Endothelial cell of umbilical vein (primary cell): Measurements from ENCODE around the gene MBOAT2. TPM values are rescaled to one million over a fixed set of nuclear protein-coding genes. Genes with fewer than 3 reads are reported as not detected.

Experiments used
- BruUV-seq: library from RNA; stranded (reverse); fragments of 400-500 nt; replicated peaks from 2 replicates; lab custom pipeline; 2021; lab: Mats Ljungman, UMichigan
- CTCF ChIA-PET: fragments of 300-600, 350-600 bp; sonication (Branson Sonifier 250); formaldehyde crosslinking; loops from one replicate; lab custom pipeline; 2021; ENCODE audit warnings: antibody characterized with exemption, inconsistent platforms; lab: Charles Lee
- POLR2A ChIA-PET: fragments of 300-600, 350-600 bp; sonication (Branson Sonifier 250); formaldehyde crosslinking; loops from one replicate; lab custom pipeline; 2021; ENCODE audit warnings: antibody characterized with exemption, inconsistent platforms; lab: Charles Lee
- DNase-seq: peaks from one replicate; pipeline ENCODE4 v3.0.0-alpha.2; 2011; ENCODE audit warnings: low read depth, low spot score
- FAIRE-seq: peaks from 2 replicates; lab custom pipeline; 2011; peaks lifted over from hg19 to GRCh38; lab: Jason Lieb, UNC
- H2AFZ ChIP-seq: 2 replicates; pipeline ENCODE4 v1.6.0; 2012; ENCODE audit warnings: low read depth, low read length, control low read depth, inconsistent platforms
- H3K27ac ChIP-seq: 2 replicates; pipeline ENCODE4 v1.5.1; 2011; ENCODE audit warnings: low read depth, mild to moderate bottlenecking, control low read depth, low read length, moderate library complexity; ENCODE audit not compliant: insufficient read depth
- H3K27me3 ChIP-seq, 2 experiments: 2 replicates each; pipeline versions ENCODE4 v1.6.0 to v1.6.1; 2011; ENCODE audit warnings: low read length in 2 of 2, mixed read lengths in 1 of 2; ENCODE audit not compliant: control insufficient read depth in 2 of 2, insufficient read depth in 2 of 2
- H3K36me3 ChIP-seq, 2 experiments: 2 replicates in 1 of 2; 3 replicates in 1 of 2; pipeline ENCODE4 v1.5.1; 2011; ENCODE audit warnings: low read length in 2 of 2, mild to moderate bottlenecking in 1 of 2, moderate library complexity in 1 of 2; ENCODE audit not compliant: control insufficient read depth in 2 of 2, insufficient read depth in 2 of 2; ENCODE audit errors: extremely low read depth in 1 of 2
- H3K4me1 ChIP-seq: 3 replicates; pipeline ENCODE4 v1.5.1; 2011; ENCODE audit warnings: mild to moderate bottlenecking, low read length; ENCODE audit not compliant: control insufficient read depth, insufficient read depth; ENCODE audit errors: extremely low read depth
- H3K4me2 ChIP-seq: 2 replicates; pipeline ENCODE4 v1.6.1; 2011; ENCODE audit warnings: low read length, control low read depth, mixed read lengths; ENCODE audit not compliant: insufficient read depth
- H3K4me3 ChIP-seq, 3 experiments: fragments of 200-600 bp in 1 of 3; sonication (generic), shearing (Covaris generic) in 1 of 3; replicated peaks in 1 of 3; 2 replicates each; pipeline ENCODE4 v1.5.1; 2011 to 2016; ENCODE audit warnings: control low read depth in 3 of 3, low read length in 3 of 3, mild to moderate bottlenecking in 2 of 3, inconsistent platforms in 1 of 3, low read depth in 1 of 3, moderate library complexity in 1 of 3; ENCODE audit not compliant: insufficient read depth in 1 of 3
- H3K79me2 ChIP-seq: 2 replicates; pipeline ENCODE4 v1.6.0; 2012; ENCODE audit warnings: low read length, inconsistent platforms; ENCODE audit not compliant: control insufficient read depth, insufficient read depth
- H3K9ac ChIP-seq: replicated peaks from 2 replicates; pipeline ENCODE3; 2011; ENCODE audit warnings: low read length, control low read depth; ENCODE audit not compliant: insufficient read depth; ENCODE audit errors: extremely low read depth
- H3K9me1 ChIP-seq: replicated peaks from 3 replicates; pipeline ENCODE4 v1.6.0; 2011; ENCODE audit warnings: mild to moderate bottlenecking, low read length; ENCODE audit not compliant: control insufficient read depth, insufficient read depth; ENCODE audit errors: extremely low read depth
- H3K9me3 ChIP-seq: replicated peaks from 2 replicates; pipeline ENCODE4 v1.5.1; 2012; ENCODE audit warnings: low read length, inconsistent platforms; ENCODE audit not compliant: control insufficient read depth, insufficient read depth
- H4K20me1 ChIP-seq: replicated peaks from 2 replicates; pipeline ENCODE3; 2011; ENCODE audit warnings: mild to moderate bottlenecking, low read length; ENCODE audit not compliant: control insufficient read depth, insufficient read depth; ENCODE audit errors: extremely low read depth
- EZH2 ChIP-seq: IDR thresholded peaks from 2 replicates; pipeline ENCODE4 v1.6.1; 2012; ENCODE audit warnings: borderline replicate concordance, low read depth, mild to moderate bottlenecking, moderate library complexity, low read length, inconsistent platforms; ENCODE audit not compliant: severe bottlenecking
- FOS ChIP-seq: IDR thresholded peaks from 2 replicates; pipeline ENCODE4 v1.6.1; 2011; ENCODE audit warnings: mild to moderate bottlenecking, low read length, moderate library complexity, borderline replicate concordance; ENCODE audit not compliant: insufficient read depth
- GATA2 ChIP-seq: IDR thresholded peaks from 2 replicates; pipeline ENCODE4 v1.7.0; 2011; ENCODE audit warnings: low read depth, mild to moderate bottlenecking, moderate library complexity, mixed read lengths, low read length; ENCODE audit not compliant: insufficient read length, insufficient read depth
- JUN ChIP-seq: IDR thresholded peaks from 2 replicates; pipeline ENCODE4 v1.6.1; 2011; ENCODE audit warnings: borderline replicate concordance, low read depth; ENCODE audit not compliant: insufficient read length, insufficient read depth
- MYC ChIP-seq: IDR thresholded peaks from one replicate; pipeline ENCODE4 v1.6.1; 2011; ENCODE audit warnings: mild to moderate bottlenecking, low read depth, low read length
- POLR2A ChIP-seq: IDR thresholded peaks from 2 replicates; pipeline ENCODE4 v1.6.1; 2012; ENCODE audit warnings: low read depth, mild to moderate bottlenecking, control low read depth, low read length
- POLR2AphosphoS5 ChIP-seq: IDR thresholded peaks from 2 replicates; pipeline ENCODE4 v1.6.1; 2012; ENCODE audit warnings: low read depth, mild to moderate bottlenecking, control low read depth, low read length, moderate library complexity; ENCODE audit not compliant: insufficient read depth
- dilution Hi-C: fragments of 300-500 bp; cut with MboI; formaldehyde crosslinking; loops from one replicate; pipeline ENCODE4 v1.15.0; 2019; ENCODE audit warnings: low sequenced_read_pairs; ENCODE audit not compliant: extremely low pct_ligation_motif_present
- intact Hi-C: fragments of 100-400 bp; cut with micrococcal nuclease; formaldehyde crosslinking; loops from one replicate; pipeline ENCODE4 v1.10.0; 2022
- polyA plus RNA-seq, 4 experiments: library from polyadenylated mRNA; depleted of rRNA in 3 of 4; stranded (reverse) in 3 of 4; unstranded in 1 of 4; fragments of >200 nt; gene quantifications; 2 replicates each; pipeline versions ENCODE4 v1.2.1 to v1.2.3, GENCODE V29; 2011 to 2012; ENCODE audit warnings: missing spikeins in 1 of 4
- total RNA-seq: library from RNA; stranded (reverse); gene quantifications from 2 replicates; pipeline ENCODE4 v1.2.3, GENCODE V29; 2021
- TF ChIP-seq, protein P1 (sequence below), 2 donors: IDR thresholded peaks; 1 replicate in 1 of 2; 2 replicates in 1 of 2; pipeline ENCODE4 v1.5.1; 2011; ENCODE audit warnings: low read length in 2 of 2, mild to moderate bottlenecking in 2 of 2, moderate library complexity in 2 of 2, control low read depth in 1 of 2, inconsistent platforms in 1 of 2, low read depth in 1 of 2; ENCODE audit not compliant: insufficient read depth in 1 of 2; ENCODE audit errors: extremely low read depth in 1 of 2
- TF ChIP-seq, protein P2 (sequence below): IDR thresholded peaks from 2 replicates; pipeline ENCODE4 v1.6.1; 2011; ENCODE audit not compliant: insufficient read depth, insufficient read length

The MBOAT2 gene
- total and polyA plus RNA-seq, 2 donors (not counting 3 experiments of a cell fraction or from before 2014, with no cell fraction given), result 10.9 to 22.1 TPM

DNA sequence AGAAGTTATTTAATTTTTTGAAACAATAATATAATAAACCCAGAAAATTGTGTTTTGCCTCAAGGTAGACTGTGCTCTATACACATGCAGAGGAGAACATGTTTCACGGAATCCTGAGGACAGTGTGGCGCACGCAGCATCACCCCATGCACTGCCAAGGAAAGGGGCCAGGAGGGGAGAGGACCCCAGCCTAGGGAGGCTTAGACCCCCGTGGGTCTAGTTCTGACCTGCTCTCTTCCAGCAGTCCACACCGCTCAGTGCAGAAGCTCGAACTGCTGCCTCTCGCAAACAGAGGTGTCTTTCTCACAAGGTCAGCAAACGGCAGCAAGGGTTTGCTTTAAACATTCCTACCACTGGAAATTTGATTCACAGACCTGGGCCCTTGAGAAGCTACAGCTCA, 114.5 kb downstream of the MBOAT2 start:
- Histone ChIP-seq H3K27ac (no peak overlapping the region), H3K4me2 (no peak overlapping the region), H3K79me2 (no peaks in the 10 kb centered on the region), H2AFZ (no peak overlapping the region), H3K27me3 (no peaks in the 10 kb centered on the region), H3K9me1 (no peaks in the 10 kb centered on the region), H3K4me3 (no peak overlapping the region), H3K9me3 (no peaks in the 10 kb centered on the region), H3K4me1 (no peaks in the 10 kb centered on the region), H3K36me3 (no peaks in the 10 kb centered on the region), H3K9ac (no peak overlapping the region), H4K20me1 (no peaks in the 10 kb centered on the region)
- no peak for TF ChIP-seq POLR2AphosphoS5
- no peak for TF ChIP-seq GATA2
- no peak for TF ChIP-seq POLR2A
- no peak for TF ChIP-seq EZH2
- TF ChIP-seq, protein P1, sequence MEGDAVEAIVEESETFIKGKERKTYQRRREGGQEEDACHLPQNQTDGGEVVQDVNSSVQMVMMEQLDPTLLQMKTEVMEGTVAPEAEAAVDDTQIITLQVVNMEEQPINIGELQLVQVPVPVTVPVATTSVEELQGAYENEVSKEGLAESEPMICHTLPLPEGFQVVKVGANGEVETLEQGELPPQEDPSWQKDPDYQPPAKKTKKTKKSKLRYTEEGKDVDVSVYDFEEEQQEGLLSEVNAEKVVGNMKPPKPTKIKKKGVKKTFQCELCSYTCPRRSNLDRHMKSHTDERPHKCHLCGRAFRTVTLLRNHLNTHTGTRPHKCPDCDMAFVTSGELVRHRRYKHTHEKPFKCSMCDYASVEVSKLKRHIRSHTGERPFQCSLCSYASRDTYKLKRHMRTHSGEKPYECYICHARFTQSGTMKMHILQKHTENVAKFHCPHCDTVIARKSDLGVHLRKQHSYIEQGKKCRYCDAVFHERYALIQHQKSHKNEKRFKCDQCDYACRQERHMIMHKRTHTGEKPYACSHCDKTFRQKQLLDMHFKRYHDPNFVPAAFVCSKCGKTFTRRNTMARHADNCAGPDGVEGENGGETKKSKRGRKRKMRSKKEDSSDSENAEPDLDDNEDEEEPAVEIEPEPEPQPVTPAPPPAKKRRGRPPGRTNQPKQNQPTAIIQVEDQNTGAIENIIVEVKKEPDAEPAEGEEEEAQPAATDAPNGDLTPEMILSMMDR (IDR thresholded peaks at IDR 0.05; ENCODE audit: extremely low read depth in 1 of 2, insufficient read depth in 1 of 2, low read depth in 1 of 2, low read length in 2 of 2), result no peak
- no peak for TF ChIP-seq MYC
- no peak for TF ChIP-seq JUN
- TF ChIP-seq FOS, result no peak
- TF ChIP-seq, protein P2, sequence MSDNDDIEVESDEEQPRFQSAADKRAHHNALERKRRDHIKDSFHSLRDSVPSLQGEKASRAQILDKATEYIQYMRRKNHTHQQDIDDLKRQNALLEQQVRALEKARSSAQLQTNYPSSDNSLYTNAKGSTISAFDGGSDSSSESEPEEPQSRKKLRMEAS, result no peak
- ChIA-PET CTCF (interaction anchor here (0.8 kb wide), 1 partner anchor 15 kb away, joined by 3 read pairs; no protein-coding TSS in a partner anchor), POLR2A (no interaction called here)
- BruUV-seq, result no TSS peak
- FAIRE-seq (no peak), DNase-seq (no peak)
- intact Hi-C loops (no loop called here), dilution Hi-C loops (no loop called here)
